Hematopoietic multipotent progenitor cell (in vitro differentiated cells): ENCODE results near the gene PLET1. TPM values are rescaled to one million over a fixed set of nuclear protein-coding genes. Genes with fewer than 3 reads are reported as not detected.

ENCODE experiments used
- DNase-seq, 3 donors: peaks; one replicate each; pipeline ENCODE4 v3.0.0-alpha.2; 2011 to 2015; ENCODE audit warnings: low read depth in 2 of 3, low spot score in 2 of 3
- total RNA-seq: library from RNA; depleted of rRNA; stranded (reverse); fragments of >200 nt; gene quantifications from one replicate; pipeline ENCODE4 v1.2.3, GENCODE V29; 2012

PLET1 gene
- total RNA-seq, 1 donor, result not detected

GRCh38 chr11:112285841-112286311 is 25.2 kb upstream of the PLET1 start:
- no peak for DNase-seq

- DNase-seq, result peak in 2 of 3 donors; percentile 22 to 41
Observed at GRCh38 chr11:112281726-112282125, 21.1 kb upstream of the PLET1 start.

DNA sequence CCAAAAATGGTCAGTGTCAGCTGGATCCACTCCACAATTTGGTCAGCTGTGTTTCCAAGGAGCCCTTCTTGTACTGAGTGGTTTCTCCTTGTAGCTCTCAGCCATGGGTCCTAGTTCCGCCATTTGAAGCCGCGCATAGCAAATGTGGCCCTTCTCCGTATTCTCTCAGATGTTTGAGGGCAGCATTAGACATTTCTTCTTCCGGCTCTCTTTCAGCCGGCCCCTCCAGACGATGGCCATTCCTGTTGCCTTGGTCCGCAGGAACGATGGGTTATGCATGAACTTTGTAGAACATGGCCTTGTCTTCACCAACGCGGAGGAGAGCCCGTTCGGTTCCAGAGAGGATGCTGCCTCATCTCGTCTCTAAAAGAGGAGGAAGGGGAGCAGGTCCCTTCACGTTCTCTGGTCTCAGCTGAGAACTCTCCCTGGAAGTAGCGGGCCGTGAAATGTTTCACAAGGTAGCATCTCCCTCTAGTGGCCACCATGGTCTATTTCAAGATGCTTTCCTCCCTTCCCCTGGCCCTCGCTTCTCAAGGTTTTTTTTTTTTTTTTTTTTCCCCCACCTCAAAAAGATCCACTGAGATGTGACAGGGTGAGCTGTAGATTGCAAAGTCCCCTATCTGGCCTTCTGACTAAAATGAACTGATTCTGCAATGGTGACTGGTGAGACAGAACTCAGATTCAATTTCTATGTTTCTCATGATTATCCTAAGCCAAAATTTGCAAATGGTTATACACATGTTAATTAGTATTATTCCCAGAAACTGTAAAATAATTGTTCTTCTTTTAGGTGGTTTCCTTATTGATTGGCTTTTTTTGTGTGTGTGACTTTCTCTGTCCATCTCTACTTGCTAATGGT is 19.8 kb upstream of the PLET1 start:
- peak; percentile 46 to 89 (median 81) for DNase-seq

GRCh38 chr11:112279901-112280267 is 19.2 kb upstream of the PLET1 start:
- peak; percentile 69 to 81 (median 77) for DNase-seq

DNA sequence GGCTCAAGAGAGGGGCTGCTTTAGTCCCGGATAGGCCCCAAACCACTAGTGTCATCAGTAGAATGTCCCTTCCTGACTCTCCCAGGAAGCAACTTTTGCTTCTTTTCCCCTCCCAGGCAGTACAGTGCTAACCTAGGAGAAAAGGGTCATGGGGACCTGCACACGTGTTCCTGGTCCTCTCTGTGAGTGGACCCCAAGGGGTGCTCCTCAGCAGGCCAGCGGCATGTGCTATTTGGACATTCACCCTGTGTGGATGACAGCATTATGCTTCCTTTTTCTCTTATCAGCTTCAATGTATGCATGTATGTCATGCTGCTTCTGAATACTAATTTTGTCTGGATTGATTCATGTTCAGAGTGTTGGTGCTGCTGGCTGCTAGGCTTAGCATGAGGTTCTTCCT is 18.1 kb upstream of the PLET1 start:
- DNase-seq, result no peak

- no peak for DNase-seq
Observed at GRCh38 chr11:112277941-112278340, 17.3 kb upstream of the PLET1 start.

DNA sequence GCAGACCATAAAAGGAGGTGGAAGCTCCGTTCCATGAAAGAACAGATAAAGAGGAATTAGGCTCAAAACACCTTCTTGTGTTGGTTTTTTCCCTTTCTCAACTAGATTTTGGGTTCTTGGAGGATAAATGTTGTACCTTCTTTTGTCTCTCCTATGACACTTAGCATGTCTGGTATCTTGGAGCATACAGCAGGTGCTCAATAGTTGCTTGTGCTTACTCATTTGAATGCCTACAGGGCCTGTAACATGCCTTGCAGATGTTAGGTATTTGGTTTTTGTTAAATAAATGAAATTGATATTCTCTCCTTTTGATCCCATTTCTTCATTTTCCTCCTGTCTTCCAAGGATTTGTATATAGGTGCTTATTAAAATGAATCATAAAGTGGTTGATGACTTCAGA is 16.4 kb upstream of the PLET1 start:
- no peak for DNase-seq

- no peak for DNase-seq
Observed at GRCh38 chr11:112274007-112274783, 13.5 kb upstream of the PLET1 start.

GRCh38 chr11:112273066-112273465 is 12.4 kb upstream of the PLET1 start:
- DNase-seq, result no peak

DNA sequence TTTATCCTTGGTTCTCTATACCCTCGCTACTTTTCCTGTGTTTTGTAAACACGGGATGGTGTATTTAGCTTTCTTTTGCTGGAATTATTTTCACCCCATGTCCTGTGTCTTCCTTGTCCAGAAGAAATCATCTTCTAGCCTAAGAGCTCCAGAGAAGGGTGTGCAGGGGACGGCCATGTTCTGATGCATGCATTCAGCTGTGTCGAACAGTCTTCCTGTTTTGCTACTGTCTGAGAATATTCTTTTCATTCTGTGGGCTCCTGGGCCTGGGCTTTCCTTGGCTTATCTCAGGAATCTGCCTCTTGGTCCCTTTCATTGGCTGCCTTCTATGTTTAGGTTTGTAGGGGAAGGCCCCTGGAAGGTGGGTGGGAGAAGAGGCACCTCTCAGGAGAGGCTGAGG is 10.6 kb upstream of the PLET1 start:
- DNase-seq, result no peak

- no peak for DNase-seq
Observed at GRCh38 chr11:112270551-112271180, 10.0 kb upstream of the PLET1 start.

DNA sequence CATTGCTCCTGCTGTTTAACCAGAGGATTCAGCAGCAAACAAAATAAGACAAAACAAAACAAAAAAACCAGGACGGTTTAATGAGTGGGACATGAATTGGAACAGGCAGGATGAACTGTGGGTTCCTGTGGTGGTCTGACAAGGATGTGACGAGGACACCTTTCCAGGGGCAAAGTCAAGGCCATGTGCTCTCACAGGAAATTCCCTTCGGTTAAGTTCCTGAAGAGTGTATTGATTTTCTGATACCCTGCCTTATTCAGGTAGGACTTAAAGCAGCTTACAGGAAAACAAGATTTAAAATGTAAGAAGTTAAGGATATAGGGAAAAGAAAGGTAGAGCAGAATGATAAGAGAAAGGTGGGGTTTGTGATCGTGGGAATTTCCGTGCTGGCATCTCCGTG is 8.5 kb upstream of the PLET1 start:
- DNase-seq, result no peak

DNA sequence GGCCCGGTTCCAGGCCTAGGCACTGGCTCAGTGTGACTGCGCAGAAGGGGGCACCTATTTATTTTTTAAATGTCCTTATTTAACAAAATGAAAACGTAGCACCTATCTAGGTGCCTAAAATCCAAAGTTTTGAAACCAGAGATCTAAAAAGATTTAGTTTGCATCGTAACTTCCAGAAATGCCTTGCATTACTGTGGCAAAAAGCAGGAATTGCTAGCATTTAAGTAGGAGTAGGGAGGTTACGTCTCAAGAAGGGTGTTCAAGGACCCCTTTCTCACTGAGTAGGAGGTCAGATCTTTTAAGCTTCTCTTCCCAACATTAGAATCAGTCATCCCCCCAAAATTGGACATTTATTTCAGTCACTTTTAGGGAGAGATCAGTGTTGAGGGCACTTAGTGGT is 7.7 kb upstream of the PLET1 start:
- no peak for DNase-seq

DNA sequence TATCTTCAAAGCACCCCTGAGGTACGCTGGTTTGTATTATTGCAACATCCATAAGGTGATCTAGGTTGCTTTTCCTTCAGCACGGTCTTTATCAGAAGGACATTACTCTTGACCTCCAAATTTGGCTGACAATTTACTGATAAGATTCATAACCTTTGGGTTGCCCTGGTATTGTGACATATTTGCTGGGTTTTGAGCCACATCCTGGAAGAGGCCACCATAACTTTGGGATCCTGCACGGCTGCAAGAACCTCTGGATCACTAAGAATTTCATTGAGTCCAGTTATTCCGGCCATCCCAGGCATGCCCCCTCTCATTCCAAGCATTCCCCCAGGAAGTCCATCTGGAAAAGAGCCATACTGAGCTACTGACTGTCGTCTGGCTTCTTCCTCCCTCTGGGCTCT is 6.5 kb upstream of the PLET1 start:
- no peak for DNase-seq

DNA sequence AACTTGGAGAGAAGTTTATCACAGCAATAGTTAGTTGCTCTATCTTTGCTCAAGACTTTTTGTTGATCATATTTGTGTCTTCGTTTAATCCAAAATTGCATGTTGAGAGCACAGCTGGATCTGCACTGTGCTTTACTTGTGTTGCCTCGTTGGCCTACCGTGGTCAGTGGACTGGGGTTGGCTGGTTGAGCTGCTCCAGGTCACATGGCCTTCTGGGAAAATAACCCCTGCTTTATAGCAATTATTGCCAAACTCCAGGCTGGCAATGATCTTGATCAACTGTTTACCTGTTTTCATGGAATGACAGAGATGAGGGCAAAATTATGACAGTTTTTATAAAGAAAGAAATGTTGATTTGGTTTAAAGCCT is 5.7 kb upstream of the PLET1 start:
- DNase-seq, result no peak

DNA sequence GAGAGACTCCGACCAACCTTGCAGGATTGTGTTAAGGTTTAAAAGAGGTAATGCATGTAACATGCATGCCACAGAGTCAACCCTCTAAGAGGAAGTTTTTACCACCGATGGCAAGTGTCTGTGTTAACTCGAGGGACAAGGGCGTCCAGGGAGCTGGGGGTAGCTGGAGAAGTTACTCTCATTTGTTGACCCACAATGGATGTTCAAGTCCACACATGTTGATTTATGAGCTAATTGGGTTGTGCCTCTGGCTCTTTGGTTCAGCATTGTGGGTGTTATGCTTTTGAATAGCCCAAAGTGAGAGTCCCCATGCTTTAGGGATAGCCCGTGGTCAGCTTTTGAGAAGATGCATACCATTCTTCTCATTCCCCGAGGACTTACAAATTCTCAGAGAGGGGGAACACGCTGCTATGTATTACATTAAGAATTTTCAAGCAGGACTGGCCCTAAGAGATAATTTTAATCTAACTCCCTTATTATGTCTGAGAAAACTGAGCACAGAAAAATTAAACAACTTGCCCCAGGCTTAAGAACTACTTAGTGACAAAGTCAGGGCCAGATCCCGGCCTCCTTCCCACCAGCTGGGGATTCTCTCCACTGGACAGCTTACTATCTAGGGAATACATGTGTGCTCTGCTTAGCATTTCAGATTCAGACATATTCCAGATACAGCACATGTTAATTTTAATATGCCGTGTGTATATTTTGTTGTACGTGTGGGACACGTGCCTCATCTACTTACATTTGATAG is 5.2 kb upstream of the PLET1 start:
- no peak for DNase-seq

- DNase-seq, result peak in 2 of 3 donors; percentile 15 to 26
Observed at GRCh38 chr11:112255067-112255720, 5.5 kb downstream of the PLET1 start.

DNA sequence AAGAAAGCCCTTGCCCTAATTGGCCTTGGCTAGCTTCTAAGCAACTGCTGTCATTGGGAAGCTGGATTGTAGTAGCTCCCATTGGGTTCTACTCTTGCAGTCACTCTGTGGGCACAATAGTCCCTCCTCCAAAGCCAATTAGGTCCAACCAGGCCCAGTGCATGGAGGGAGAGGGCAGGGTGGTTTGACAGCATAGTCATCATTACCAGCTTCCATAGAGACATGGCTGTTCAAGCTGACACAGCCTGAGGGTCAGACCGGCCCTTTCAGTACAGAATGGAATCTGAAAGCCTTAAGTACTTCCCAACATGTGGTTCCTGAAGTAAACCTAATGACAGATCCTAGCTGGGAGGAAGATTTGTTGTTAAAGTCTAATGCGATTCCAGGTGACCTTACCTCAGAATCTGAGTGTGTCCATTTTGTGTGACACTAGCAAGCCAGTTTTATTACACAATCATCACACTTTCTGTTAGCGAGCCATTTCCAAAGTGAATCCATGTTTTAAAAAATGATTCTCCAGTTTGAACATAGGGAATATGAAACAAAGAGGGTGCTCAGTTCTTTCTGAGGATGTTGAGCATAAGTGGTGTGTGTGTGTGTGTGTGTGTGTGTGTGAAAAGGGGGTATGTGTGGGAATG is 6.9 kb downstream of the PLET1 start:
- no peak for DNase-seq

DNA sequence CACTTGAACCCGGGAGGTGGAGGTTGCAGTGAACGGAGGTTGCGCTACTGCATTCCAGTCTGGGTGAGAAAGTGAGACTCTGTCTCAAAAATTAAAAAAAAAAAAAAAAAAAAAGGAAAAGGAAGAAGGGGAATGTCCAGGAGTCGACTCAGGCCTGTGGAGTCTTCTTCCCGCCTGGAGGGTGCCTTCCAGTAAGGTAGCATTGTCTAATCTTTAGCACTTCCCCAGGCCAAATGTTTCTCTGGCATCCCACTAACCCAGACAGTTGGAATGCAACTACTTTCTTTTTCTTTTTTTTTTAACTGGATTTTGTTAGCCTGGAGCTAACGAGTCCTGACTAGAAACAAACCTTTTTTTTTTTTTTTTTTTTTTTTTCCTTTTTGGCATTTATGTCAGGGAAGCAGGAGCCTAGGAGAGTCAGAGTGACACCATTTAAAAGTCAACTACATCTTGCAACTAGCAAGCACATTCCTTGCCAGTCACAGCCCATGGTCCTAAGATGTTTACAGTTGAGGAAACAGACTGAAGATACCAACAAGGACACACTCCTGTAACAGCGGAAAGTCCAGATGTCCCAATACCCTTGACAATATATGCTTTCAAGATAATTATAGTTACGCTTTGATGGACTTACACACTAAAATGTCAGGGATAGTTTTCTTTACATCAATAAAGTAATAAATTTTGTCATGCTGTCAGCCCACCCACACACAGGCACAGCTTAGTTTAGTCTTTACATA is 10.6 kb downstream of the PLET1 start:
- DNase-seq, result no peak
